ENCODE measurements around the gene SLPI.

Gene SLPI

DNA sequence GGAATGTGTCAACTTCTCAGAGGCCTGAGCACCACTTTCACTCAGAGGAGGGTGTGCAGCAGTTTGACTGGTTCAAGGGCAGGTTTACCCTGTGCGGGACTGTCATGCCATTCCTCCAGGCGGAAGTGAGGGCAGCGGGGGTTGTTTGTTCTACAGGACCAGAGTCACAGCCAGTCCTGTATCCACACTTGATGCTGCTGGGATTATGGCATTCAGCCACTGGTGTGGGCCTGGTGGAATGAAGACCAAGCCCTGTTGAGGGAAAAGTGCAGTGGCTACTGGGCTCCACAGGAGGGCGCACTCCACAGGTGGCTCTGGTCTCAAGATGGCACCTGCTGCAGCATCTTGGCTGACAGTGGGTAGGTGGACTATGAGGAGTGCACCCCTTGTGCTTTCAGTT, 18.4 kb downstream of the SLPI start:
- no peaks in the 10 kb centered on the region for H3K4me1 ChIP-seq (ENCODE audit: insufficient read depth, insufficient read length)
- TF ChIP-seq ZNF274 (IDR thresholded peaks at IDR 0.05; ENCODE audit: low read depth, low read length) (no peak), YY1 (IDR thresholded peaks at IDR 0.05; ENCODE audit: insufficient read depth, insufficient read length) (no peak), SUZ12 (IDR thresholded peaks at IDR 0.05; ENCODE audit: extremely low read depth, insufficient read depth, insufficient read length) (no peak)
- H3K27me3 ChIP-seq (ENCODE audit: insufficient read depth, insufficient read length) = no peaks in the 10 kb centered on the region

DNA sequence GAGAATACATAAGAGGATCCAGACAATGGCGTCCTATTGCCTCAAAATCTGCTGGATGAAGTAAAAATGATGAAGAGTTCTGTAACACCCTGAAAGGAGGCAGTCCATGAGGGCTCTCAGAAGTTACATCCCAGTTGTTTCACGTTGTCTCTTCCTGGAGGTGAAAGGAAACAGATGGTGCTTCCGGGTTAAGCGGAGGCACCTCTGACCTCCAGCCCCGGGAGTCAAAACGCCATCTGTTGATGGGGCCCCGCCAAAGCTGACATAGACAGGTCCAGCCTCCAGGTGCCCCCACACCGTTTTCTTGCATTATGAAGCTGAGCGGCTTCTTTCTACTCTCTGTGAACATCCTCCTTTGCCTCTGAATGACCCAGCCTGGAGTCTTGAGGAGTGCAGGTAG, 23.7 kb downstream of the SLPI start:
- no peaks in the 10 kb centered on the region for H3K36me3 ChIP-seq (ENCODE audit: insufficient read depth, insufficient read length, low read length)
- no peaks in the 10 kb centered on the region for H3K27me3 ChIP-seq (ENCODE audit: insufficient read depth, insufficient read length)
- H3K4me3 ChIP-seq (ENCODE audit: insufficient read length, low read depth) = no peak overlapping the region
- TF ChIP-seq ZNF274 (IDR thresholded peaks at IDR 0.05; ENCODE audit: low read depth, low read length) = no peak
- TF ChIP-seq SUZ12 (IDR thresholded peaks at IDR 0.05; ENCODE audit: extremely low read depth, insufficient read depth, insufficient read length) = no peak
- TF ChIP-seq YY1 (IDR thresholded peaks at IDR 0.05; ENCODE audit: insufficient read depth, insufficient read length) = no peak
- no peaks in the 10 kb centered on the region for H3K9me3 ChIP-seq (ENCODE audit: insufficient read depth, low read length)
- H3K4me1 ChIP-seq (ENCODE audit: insufficient read depth, insufficient read length) = no peaks in the 10 kb centered on the region
- no peak overlapping the region for H3K9ac ChIP-seq (ENCODE audit: insufficient read length, low read depth)
- no peak for DNase-seq (ENCODE audit: low read depth, low spot score)

More for the DNA sequence above, 18.4 kb downstream of the SLPI start:
- H3K4me3 ChIP-seq (ENCODE audit: insufficient read length, low read depth) = no peak overlapping the region
- H3K9ac ChIP-seq (ENCODE audit: insufficient read length, low read depth) = no peak overlapping the region
- peak; percentile 38 for DNase-seq (ENCODE audit: low read depth, low spot score)
- no peaks in the 10 kb centered on the region for H3K36me3 ChIP-seq (ENCODE audit: insufficient read depth, insufficient read length, low read length)
- no peaks in the 10 kb centered on the region for H3K9me3 ChIP-seq (ENCODE audit: insufficient read depth, low read length)

DNA sequence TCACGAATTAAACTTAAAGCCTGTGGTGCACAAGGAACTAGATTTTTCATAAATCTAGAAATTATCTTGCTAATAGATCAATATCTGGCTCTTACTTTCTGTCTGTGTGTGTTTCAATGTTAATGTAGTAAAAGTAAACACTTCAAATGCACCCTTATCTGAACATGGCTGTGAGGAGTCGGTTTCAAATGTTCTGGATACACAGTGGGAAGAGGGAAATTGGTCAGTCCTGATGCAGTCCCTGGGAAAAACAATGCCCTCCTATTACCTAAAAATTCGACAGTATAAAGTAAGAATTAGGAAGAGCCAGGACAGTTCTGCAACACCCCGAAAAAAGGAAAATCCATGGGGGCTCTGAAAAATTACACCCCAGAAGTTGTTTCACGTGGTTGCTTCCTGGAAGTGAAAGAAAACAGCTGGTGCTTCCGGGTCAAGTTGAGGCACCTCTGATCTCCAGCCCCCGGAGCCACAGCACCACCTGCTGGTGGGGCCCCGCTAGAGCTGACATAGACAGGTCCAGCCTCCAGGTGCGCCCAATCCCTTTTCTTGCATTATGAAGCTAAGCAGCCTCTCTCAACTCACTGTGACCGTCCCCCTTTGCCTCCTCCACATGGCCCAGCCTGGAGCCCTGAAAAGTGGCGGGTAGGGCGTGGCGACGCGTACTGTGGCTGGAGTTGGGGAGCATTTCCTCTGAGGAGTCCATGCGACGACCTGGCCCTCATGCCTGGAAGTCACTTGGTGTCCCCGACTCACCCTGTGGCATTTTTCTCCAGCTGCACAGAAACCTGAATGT, 24.9 kb downstream of the SLPI start:
- Histone ChIP-seq H3K36me3 (ENCODE audit: insufficient read depth, insufficient read length, low read length) (no peaks in the 10 kb centered on the region), H3K9me3 (ENCODE audit: insufficient read depth, low read length) (no peaks in the 10 kb centered on the region), H3K4me3 (ENCODE audit: insufficient read length, low read depth) (no peak overlapping the region), H3K4me1 (ENCODE audit: insufficient read depth, insufficient read length) (no peaks in the 10 kb centered on the region), H3K27me3 (ENCODE audit: insufficient read depth, insufficient read length) (no peaks in the 10 kb centered on the region), H3K9ac (ENCODE audit: insufficient read length, low read depth) (no peak overlapping the region)
- TF ChIP-seq SUZ12 (IDR thresholded peaks at IDR 0.05; ENCODE audit: extremely low read depth, insufficient read depth, insufficient read length) (no peak), YY1 (IDR thresholded peaks at IDR 0.05; ENCODE audit: insufficient read depth, insufficient read length) (no peak), ZNF274 (IDR thresholded peaks at IDR 0.05; ENCODE audit: low read depth, low read length) (no peak)
- DNase-seq (ENCODE audit: low read depth, low spot score) = peak; percentile 30

- Histone ChIP-seq H3K4me3 (ENCODE audit: insufficient read length, low read depth) (no peak overlapping the region), H3K36me3 (ENCODE audit: insufficient read depth, insufficient read length, low read length) (no peaks in the 10 kb centered on the region), H3K9ac (ENCODE audit: insufficient read length, low read depth) (no peak overlapping the region), H3K27me3 (ENCODE audit: insufficient read depth, insufficient read length) (no peaks in the 10 kb centered on the region), H3K4me1 (ENCODE audit: insufficient read depth, insufficient read length) (no peaks in the 10 kb centered on the region), H3K9me3 (ENCODE audit: insufficient read depth, low read length) (no peaks in the 10 kb centered on the region)
- DNase-seq (ENCODE audit: low read depth, low spot score) = no peak
- TF ChIP-seq ZNF274 (IDR thresholded peaks at IDR 0.05; ENCODE audit: low read depth, low read length) = no peak
- no peak for TF ChIP-seq YY1 (IDR thresholded peaks at IDR 0.05; ENCODE audit: insufficient read depth, insufficient read length)
- no peak for TF ChIP-seq SUZ12 (IDR thresholded peaks at IDR 0.05; ENCODE audit: extremely low read depth, insufficient read depth, insufficient read length)
Observed at GRCh38 chr20:45226287-45226686, 28.1 kb downstream of the SLPI start.

- Histone ChIP-seq H3K4me3 (ENCODE audit: insufficient read length, low read depth) (no peak overlapping the region), H3K4me1 (ENCODE audit: insufficient read depth, insufficient read length) (no peaks in the 10 kb centered on the region), H3K36me3 (ENCODE audit: insufficient read depth, insufficient read length, low read length) (no peaks in the 10 kb centered on the region), H3K27me3 (ENCODE audit: insufficient read depth, insufficient read length) (no peaks in the 10 kb centered on the region), H3K9ac (ENCODE audit: insufficient read length, low read depth) (no peak overlapping the region), H3K9me3 (ENCODE audit: insufficient read depth, low read length) (no peaks in the 10 kb centered on the region)
- DNase-seq (ENCODE audit: low read depth, low spot score) = no peak
- TF ChIP-seq SUZ12 (IDR thresholded peaks at IDR 0.05; ENCODE audit: extremely low read depth, insufficient read depth, insufficient read length) = no peak
- TF ChIP-seq YY1 (IDR thresholded peaks at IDR 0.05; ENCODE audit: insufficient read depth, insufficient read length) = no peak
- no peak for TF ChIP-seq ZNF274 (IDR thresholded peaks at IDR 0.05; ENCODE audit: low read depth, low read length)
Observed at GRCh38 chr20:45223136-45223535, 31.2 kb downstream of the SLPI start.

DNA sequence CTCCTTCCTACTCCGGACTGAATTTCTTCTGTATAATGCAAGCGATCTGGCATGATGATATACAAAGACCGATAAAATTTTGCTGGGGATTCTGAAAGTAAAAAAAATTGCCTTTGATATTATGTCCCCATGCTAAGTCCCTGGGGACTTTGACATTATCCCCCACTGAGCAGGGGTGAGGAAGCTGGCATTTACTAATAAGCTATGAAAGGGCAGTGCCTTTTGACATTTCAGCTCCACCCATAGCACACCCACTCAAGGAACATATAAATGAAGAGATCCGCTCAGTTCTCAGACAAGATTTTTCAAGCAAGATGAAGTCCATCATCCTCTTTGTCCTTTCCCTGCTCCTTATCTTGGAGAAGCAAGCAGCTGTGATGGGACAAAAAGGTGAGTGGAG, 33.3 kb downstream of the SLPI start, which contains the start of gene SEMG2:
Gene SEMG2 (plus strand): TSS at position 298 of the 400 bp plus-strand sequence. CDS start 17 bp downstream, at position 315.
- H3K36me3 ChIP-seq (ENCODE audit: insufficient read depth, insufficient read length, low read length) = no peaks in the 10 kb centered on the region
- no peaks in the 10 kb centered on the region for H3K9me3 ChIP-seq (ENCODE audit: insufficient read depth, low read length)
- no peak within 1 kb of the TSS for H3K9ac ChIP-seq (ENCODE audit: insufficient read length, low read depth)
- DNase-seq (ENCODE audit: low read depth, low spot score) = no peak
- TF ChIP-seq ZNF274 (IDR thresholded peaks at IDR 0.05; ENCODE audit: low read depth, low read length) (no peak), SUZ12 (IDR thresholded peaks at IDR 0.05; ENCODE audit: extremely low read depth, insufficient read depth, insufficient read length) (no peak), YY1 (IDR thresholded peaks at IDR 0.05; ENCODE audit: insufficient read depth, insufficient read length) (no peak)
- no peaks in the 10 kb centered on the region for H3K4me1 ChIP-seq (ENCODE audit: insufficient read depth, insufficient read length)
- H3K4me3 ChIP-seq (ENCODE audit: insufficient read length, low read depth) = no peak within 1 kb of the TSS
- H3K27me3 ChIP-seq (ENCODE audit: insufficient read depth, insufficient read length) = no peaks in the 10 kb centered on the region

DNA sequence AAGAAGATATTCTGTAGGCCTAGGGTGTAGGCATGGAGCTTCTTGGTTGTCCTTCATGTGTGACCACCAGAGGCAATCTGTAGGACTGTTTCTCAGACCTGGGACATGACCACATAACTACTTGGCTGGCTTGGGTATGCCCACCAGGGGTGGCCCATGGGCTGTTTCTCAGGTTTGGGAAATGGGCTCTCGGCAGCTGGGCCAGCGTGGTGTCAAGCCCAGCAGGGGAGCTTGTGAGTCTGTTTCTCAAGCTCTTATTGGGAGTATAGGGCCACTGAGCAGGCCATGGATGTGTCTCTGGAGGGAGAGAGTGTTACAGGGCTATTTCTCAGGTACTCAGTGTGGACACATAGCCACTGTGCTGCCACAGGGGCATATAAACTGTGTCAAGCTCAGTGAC, 35.7 kb downstream of the SLPI start:
- no peaks in the 10 kb centered on the region for H3K27me3 ChIP-seq (ENCODE audit: insufficient read depth, insufficient read length)
- no peak for DNase-seq (ENCODE audit: low read depth, low spot score)
- H3K4me1 ChIP-seq (ENCODE audit: insufficient read depth, insufficient read length) = no peaks in the 10 kb centered on the region
- H3K36me3 ChIP-seq (ENCODE audit: insufficient read depth, insufficient read length, low read length) = no peaks in the 10 kb centered on the region
- no peaks in the 10 kb centered on the region for H3K9me3 ChIP-seq (ENCODE audit: insufficient read depth, low read length)
- no peak overlapping the region for H3K9ac ChIP-seq (ENCODE audit: insufficient read length, low read depth)
- TF ChIP-seq SUZ12 (IDR thresholded peaks at IDR 0.05; ENCODE audit: extremely low read depth, insufficient read depth, insufficient read length) (no peak), ZNF274 (IDR thresholded peaks at IDR 0.05; ENCODE audit: low read depth, low read length) (no peak), YY1 (IDR thresholded peaks at IDR 0.05; ENCODE audit: insufficient read depth, insufficient read length) (no peak)
- H3K4me3 ChIP-seq (ENCODE audit: insufficient read length, low read depth) = no peak overlapping the region
